ENCODE measurements around the gene STX12. TPM values are rescaled to one million over a fixed set of nuclear protein-coding genes. Genes with fewer than 3 reads are reported as not detected.

The STX12 gene
- total RNA-seq = 22.3 and 39.8 TPM in 2 replicates

GRCh38 chr1:27772932-27773825 is at the start of gene STX12:
STX12 (plus strand) TSS chr1:27773219; CDS start chr1:27773308, 89 bp downstream.

GRCh38 chr1:27725374-27726172 is 47.4 kb upstream of the STX12 start, which contains the start of gene FAM76A:
FAM76A (plus strand) TSS chr1:27725961; CDS start chr1:27726081, 120 bp downstream.

GRCh38 chr1:27830621-27831440 is 57.8 kb downstream of the STX12 start, which contains the start of gene PPP1R8:
PPP1R8 (plus strand) TSS chr1:27830782; CDS start chr1:27830836, 54 bp downstream.

GRCh38 chr1:27872059-27872801 is 99.2 kb downstream of the STX12 start, which contains the start of gene THEMIS2:
THEMIS2 (plus strand) TSS chr1:27872544; CDS start chr1:27872572, 28 bp downstream.

Other genes with a start within 250 kb of the STX12 start
- gene AHDC1, start 169.1 kb upstream of the STX12 start, total RNA-seq = 12.4 and 29.7 TPM in 2 replicates
- under 0.01 TPM in 1 of 2 replicates, not detected in the other for gene FGR, start 138.0 kb upstream of the STX12 start, total RNA-seq
- gene IFI6, start 101.0 kb upstream of the STX12 start, total RNA-seq = 17.8 and 32.6 TPM in 2 replicates
- gene FAM76A, start 47.3 kb upstream of the STX12 start, total RNA-seq = 5.7 and 7.3 TPM in 2 replicates
- 30.3 and 35.5 TPM in 2 replicates for gene PPP1R8, start 57.6 kb downstream of the STX12 start, total RNA-seq
- gene THEMIS2, start 99.3 kb downstream of the STX12 start, total RNA-seq = 8.5 and 27.8 TPM in 2 replicates
- 29.8 and 56.1 TPM in 2 replicates for gene RPA2, start 141.4 kb downstream of the STX12 start, total RNA-seq
- gene SMPDL3B, start 161.8 kb downstream of the STX12 start, total RNA-seq = 2.3 and 24.8 TPM in 2 replicates
- 8.3 and 11.4 TPM in 2 replicates for gene XKR8, start 186.8 kb downstream of the STX12 start, total RNA-seq

Data from mesangial cell (primary cell).